Parathyroid adenoma (tissue), 2 donors: ENCODE data around the gene VPS18.

Experiments used
- H2AFZ ChIP-seq: fragments of 300-600 bp; sonication (generic); one replicate; pipeline ENCODE4 v1.7.0; 2017; ENCODE audit warnings: antibody characterized with exemption, mild to moderate bottlenecking
- H3K27ac ChIP-seq: fragments of 300-600 bp; sonication (generic); one replicate; pipeline ENCODE4 v1.7.0; 2017
- H3K27me3 ChIP-seq: fragments of 300-600 bp; sonication (generic); one replicate; pipeline ENCODE4 v1.7.0; 2017; ENCODE audit warnings: low read length; ENCODE audit not compliant: control insufficient read depth, insufficient read depth
- H3K36me3 ChIP-seq: fragments of 300-600 bp; sonication (generic); one replicate; pipeline ENCODE4 v1.7.0; 2017; ENCODE audit warnings: low read length; ENCODE audit not compliant: control insufficient read depth, insufficient read depth
- H3K4me1 ChIP-seq: fragments of 300-600 bp; sonication (generic); one replicate; pipeline ENCODE4 v1.7.0; 2017; ENCODE audit warnings: control low read depth
- H3K4me2 ChIP-seq: fragments of 300-600 bp; sonication (generic); one replicate; pipeline ENCODE4 v1.7.0; 2017; ENCODE audit warnings: low read length
- H3K4me3 ChIP-seq: fragments of 300-600 bp; sonication (generic); one replicate; pipeline ENCODE4 v1.7.0; 2017; ENCODE audit warnings: low read depth, low read length
- H3K79me2 ChIP-seq: fragments of 300-600 bp; sonication (generic); one replicate; pipeline ENCODE4 v1.7.0; 2017; ENCODE audit warnings: control low read depth
- H3K9ac ChIP-seq: fragments of 300-600 bp; sonication (generic); one replicate; pipeline ENCODE4 v1.7.0; 2017; ENCODE audit warnings: mild to moderate bottlenecking
- H3K9me3 ChIP-seq: fragments of 300-600 bp; sonication (generic); one replicate; pipeline ENCODE4 v1.7.0; 2017; ENCODE audit warnings: low read length; ENCODE audit not compliant: control insufficient read depth
- CTCF ChIP-seq: fragments of 300-600 bp; sonication (generic); IDR thresholded peaks from one replicate; pipeline ENCODE4 v1.7.0; 2017; ENCODE audit warnings: antibody characterized with exemption, mild to moderate bottlenecking
- donor health status: primary hyperparathyroidism.

VPS18 gene

GRCh38 chr15:40927495-40927872 lies 33.2 kb downstream of the VPS18 start:
- H3K9ac ChIP-seq: no peak overlapping the region
- H3K36me3 ChIP-seq: no peaks in the 10 kb centered on the region
- H3K4me2 ChIP-seq: no peak overlapping the region
- TF ChIP-seq CTCF: no peak
- H3K27me3 ChIP-seq: peaks cover 5% of the 10 kb centered on the region
- no peaks in the 10 kb centered on the region for H3K9me3 ChIP-seq
- no peak overlapping the region for H3K4me3 ChIP-seq
- peaks cover 2% of the 10 kb centered on the region for H3K4me1 ChIP-seq
- H3K27ac ChIP-seq: no peak overlapping the region
- H2AFZ ChIP-seq: no peak overlapping the region
- no peaks in the 10 kb centered on the region for H3K79me2 ChIP-seq

GRCh38 chr15:40927873-40928806 lies 33.9 kb downstream of the VPS18 start:
- Histone ChIP-seq H3K79me2 (no peaks in the 10 kb centered on the region), H3K9me3 (no peaks in the 10 kb centered on the region), H3K27ac (no peak overlapping the region), H3K27me3 (peaks cover 5% of the 10 kb centered on the region), H3K4me2 (peak overlapping the region; percentile 81), H2AFZ (peak overlapping the region; percentile 60), H3K4me3 (peak overlapping the region; percentile 38), H3K9ac (no peak overlapping the region), H3K36me3 (no peaks in the 10 kb centered on the region), H3K4me1 (peaks cover 2% of the 10 kb centered on the region)
- no peak for TF ChIP-seq CTCF

GRCh38 chr15:40928821-40929659 lies 34.8 kb downstream of the VPS18 start, which contains the start of gene DLL4:
DLL4 (plus strand) TSS chr15:40929340; CDS start chr15:40929669, 329 bp downstream.
- Histone ChIP-seq H3K79me2 (no peaks in the 10 kb centered on the region), H3K9me3 (no peaks in the 10 kb centered on the region), H2AFZ (peak within 1 kb of the TSS; percentile 62), H3K4me1 (peaks cover 2% of the 10 kb centered on the region), H3K27me3 (peaks cover 5% of the 10 kb centered on the region), H3K27ac (no peak within 1 kb of the TSS), H3K36me3 (no peaks in the 10 kb centered on the region), H3K4me3 (peak within 1 kb of the TSS; percentile 38), H3K4me2 (peak within 1 kb of the TSS; percentile 81), H3K9ac (no peak within 1 kb of the TSS)
- no peak for TF ChIP-seq CTCF

GRCh38 chr15:40929660-40930429 lies 35.6 kb downstream of the VPS18 start:
- peak overlapping the region; percentile 38 for H3K4me3 ChIP-seq
- peaks cover 2% of the 10 kb centered on the region for H3K4me1 ChIP-seq
- no peak overlapping the region for H3K27ac ChIP-seq
- no peak for TF ChIP-seq CTCF
- H3K27me3 ChIP-seq: peaks cover 5% of the 10 kb centered on the region
- H3K36me3 ChIP-seq: no peaks in the 10 kb centered on the region
- no peaks in the 10 kb centered on the region for H3K79me2 ChIP-seq
- H3K9me3 ChIP-seq: no peaks in the 10 kb centered on the region
- no peak overlapping the region for H3K9ac ChIP-seq
- H2AFZ ChIP-seq: peak overlapping the region; percentile 62
- peak overlapping the region; percentile 81 for H3K4me2 ChIP-seq
